Inflammatory macrophage treated with lipopolysaccharide for 4 hours (primary cell): ENCODE measurements around the gene TOB1.

Experiments
- DNase-seq: peaks from one replicate; pipeline ENCODE4 v3.0.0-alpha.2; 2020

TOB1 gene, protein sequence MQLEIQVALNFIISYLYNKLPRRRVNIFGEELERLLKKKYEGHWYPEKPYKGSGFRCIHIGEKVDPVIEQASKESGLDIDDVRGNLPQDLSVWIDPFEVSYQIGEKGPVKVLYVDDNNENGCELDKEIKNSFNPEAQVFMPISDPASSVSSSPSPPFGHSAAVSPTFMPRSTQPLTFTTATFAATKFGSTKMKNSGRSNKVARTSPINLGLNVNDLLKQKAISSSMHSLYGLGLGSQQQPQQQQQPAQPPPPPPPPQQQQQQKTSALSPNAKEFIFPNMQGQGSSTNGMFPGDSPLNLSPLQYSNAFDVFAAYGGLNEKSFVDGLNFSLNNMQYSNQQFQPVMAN

GRCh38 chr17:50866261-50866949 lies at the start of gene TOB1:
Gene TOB1 (minus strand): TSS chr17:50866354. CDS start chr17:50864017, 2,337 bp downstream.
- DNase-seq = peak; percentile 97

- DNase-seq = no peak
These were observed 48.4 kb upstream of the TOB1 start for GRCh38 chr17:50914505-50915063.

- no peak for DNase-seq
These were observed 47.0 kb upstream of the TOB1 start for GRCh38 chr17:50913120-50913519.

GRCh38 chr17:50911890-50912289 lies 45.7 kb upstream of the TOB1 start:
- no peak for DNase-seq

DNA sequence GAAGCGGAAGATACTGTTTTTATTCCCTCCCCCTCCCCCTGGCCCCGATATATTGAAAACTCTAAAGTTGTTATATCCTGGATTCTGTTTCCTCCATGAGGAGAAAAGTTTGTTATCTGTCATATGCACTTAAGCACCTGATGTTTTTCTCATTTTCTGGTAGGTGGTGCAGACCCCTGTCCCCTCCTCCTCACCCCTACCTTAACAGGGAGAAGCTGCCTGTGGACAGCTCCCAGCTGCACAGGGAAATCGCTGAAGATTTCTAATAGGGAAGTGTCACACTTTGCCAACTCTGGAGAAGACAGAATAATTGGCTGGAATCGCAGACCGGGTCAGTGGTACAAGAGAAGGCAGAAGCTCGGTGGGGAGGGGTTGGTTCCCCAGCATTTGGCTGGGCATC lies 45.3 kb upstream of the TOB1 start:
- no peak for DNase-seq

- DNase-seq = peak; percentile 49
These were observed 43.8 kb upstream of the TOB1 start for GRCh38 chr17:50909765-50910605.

DNA sequence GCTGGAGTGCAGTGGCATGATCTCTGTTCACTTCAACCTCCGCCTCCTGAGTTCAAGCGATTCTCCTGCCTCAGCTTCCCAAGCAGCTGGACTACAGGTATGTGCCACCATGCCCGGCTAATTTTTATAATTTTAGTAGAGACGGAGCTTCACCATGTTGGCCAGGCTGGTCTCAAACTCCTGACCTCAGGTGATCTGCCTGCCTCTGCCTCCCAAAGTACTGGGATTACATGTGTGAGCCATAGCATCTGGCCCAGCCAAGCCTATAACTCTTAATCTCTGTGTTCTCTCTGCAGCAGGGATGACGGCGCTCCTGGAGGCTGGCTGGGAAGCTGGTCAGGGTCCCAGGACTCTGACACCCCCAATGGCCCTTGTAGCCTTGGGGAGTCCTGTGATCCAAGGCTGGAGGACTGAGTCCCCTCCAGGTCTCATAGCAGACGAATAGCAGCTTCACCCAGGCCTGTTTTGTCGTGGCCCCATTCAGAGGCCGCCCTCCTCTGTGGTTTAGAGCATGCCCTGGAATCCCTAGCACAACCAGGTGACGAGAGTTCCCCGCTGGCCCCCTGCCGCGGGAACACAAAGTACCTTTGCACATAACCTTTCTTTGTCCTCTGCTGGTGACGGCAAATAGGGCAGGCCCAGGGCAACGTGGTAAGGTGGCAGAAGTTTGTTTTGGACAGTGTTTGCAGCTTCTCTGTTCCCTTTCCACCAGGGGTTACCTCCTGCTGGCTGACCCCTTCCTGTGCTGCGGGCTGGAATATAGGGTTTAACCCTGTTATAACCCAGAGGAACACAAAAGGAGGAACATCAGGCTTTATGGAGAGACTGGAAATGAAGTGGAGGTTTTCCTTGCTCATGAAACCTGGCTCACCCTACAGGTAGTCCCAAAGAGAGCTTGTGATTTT lies 43.0 kb upstream of the TOB1 start:
- DNase-seq = no peak

GRCh38 chr17:50908140-50908859 lies 42.1 kb upstream of the TOB1 start:
- DNase-seq = no peak

DNA sequence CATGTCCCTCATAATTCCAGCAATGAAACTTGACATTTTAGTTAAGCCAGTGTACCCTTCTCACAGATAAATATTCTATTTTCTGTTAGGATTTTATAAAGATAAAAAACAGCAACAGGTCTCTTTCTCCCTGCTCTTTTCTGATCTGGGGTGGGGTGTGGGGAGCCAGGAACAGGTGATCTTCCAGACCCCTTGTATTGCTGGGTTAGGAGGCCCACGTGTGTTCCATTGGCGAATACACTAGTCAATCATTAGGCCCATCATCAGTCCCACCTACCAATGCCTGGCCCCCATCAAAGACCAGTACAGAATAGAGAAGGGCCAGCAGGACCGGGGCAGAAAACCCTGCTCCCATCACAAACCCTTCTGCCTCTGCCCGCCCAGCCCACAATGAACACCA lies 40.3 kb upstream of the TOB1 start:
- DNase-seq = no peak

DNA sequence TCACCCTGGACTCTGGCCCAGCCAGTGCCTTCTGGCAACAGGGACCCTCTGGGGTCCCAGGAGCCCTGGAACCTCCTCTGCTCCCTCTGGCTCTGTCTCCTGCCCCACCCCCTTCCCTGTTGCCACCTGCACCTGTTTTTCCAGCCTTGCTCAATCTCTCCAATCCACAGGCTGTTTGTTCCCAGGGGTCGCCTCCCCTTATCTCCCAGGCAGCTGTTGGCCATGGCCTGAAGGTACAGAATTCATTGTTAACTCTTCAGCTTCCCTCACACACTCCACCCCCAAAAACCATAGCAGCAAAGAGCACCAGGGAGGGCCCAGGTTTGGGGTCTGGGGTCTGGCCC lies 39.3 kb upstream of the TOB1 start:
- DNase-seq = no peak

GRCh38 chr17:50904518-50905459 lies 38.6 kb upstream of the TOB1 start:
- DNase-seq = no peak

DNA sequence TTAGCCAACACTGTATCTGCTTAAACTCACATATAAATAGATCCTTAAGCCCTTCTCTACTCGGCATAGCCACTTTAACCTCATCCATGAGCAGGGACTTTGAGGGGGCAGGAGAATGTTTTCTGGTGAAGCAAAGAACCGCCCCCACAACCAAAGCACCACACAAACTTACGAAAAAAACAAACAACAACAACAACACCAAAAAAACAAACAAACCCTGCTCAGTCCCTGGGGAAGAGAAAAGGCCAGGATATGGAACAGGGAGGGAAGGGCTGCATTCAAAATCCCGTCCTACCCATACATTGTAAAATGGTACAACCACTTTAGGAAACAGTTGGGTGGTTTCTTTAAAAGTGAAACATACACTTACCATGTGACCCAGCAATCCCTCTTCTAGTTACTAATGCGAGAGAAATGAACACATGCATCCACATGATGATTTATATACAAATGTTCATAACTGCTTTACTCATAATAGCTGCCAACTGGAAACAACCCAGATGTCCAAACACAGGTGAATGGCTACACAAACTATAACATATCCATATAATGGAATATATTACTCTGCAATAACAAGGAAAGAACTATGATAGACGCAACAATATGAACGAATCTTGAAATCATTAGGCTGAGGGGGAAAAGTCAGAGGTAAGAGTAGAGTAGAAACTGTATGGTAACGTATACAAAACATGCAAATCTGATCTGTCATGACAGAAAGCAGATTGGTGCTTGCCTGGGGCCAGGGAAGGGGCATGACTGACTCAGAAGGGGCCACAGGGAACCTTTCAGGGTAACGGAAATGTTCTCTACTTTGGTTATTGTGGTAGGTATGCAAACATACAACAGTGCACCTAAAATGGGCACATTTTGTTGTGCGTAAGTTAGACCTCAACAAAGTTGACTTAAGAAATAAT lies 37.7 kb upstream of the TOB1 start:
- peak; percentile 75 for DNase-seq

GRCh38 chr17:50902372-50903353 lies 36.5 kb upstream of the TOB1 start:
- no peak for DNase-seq

DNA sequence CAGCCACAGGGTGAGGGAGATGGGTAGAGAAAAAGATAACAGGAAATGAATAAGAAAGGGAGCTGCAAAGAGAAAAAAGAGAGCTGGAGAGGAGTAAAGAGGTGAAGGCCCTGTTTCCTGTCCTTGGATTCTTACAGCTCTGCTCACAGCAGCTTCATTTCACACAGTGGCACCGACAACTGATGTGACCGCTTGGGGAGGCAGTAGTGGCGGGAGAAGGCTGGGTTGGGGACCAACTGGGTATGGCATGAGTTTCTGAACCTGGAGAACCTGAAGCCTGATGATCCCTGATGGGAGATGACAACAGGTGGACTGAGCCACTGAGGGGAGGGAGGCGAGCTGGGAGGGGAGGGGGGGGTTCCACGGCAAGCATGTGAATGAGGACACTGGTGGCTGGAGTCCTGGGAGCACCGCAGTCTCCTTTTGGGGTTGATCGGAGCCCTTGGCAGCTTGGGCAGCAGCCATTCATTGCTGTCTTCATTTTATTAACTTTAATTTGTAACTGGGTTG lies 34.3 kb upstream of the TOB1 start:
- no peak for DNase-seq

DNA sequence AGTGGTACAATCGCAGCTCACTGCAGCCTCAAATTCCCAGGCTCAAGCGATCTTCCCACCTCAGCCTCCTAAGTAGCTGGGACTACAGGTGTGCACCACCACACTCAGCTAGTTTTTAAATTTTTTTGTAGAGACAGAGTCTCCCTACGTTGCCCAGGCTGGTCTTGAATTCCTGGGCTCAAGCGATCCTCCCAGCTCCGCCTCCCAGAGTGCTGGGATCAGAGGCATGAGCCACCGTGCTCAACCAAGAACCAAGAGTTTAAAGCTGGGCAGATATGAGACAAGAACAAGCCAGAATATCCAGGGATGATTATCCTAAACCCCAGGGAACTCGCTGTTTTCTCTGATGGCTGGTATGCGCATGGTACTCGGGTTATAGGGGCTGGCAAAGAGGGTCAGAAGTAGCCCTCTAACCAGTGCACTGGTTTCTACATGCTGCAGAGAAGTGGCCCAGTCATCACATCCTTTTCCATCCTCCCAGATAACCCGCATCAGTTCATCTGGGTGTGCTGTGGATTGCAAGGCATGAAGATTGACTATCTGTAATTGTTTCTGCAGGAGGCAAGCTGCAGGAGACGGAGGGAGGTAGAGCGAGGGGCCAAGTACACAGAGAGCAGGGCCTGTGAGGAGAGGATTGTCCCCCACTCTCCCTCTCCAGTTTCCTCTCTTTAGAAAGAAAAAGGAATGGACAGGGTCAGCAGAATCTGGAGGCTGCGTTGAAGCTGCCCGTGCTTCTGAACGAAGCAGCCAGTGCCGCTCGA lies 33.6 kb upstream of the TOB1 start:
- no peak for DNase-seq

- peak; percentile 95 for DNase-seq
These were observed 32.9 kb upstream of the TOB1 start for GRCh38 chr17:50899005-50899460.
